OCI-M2 (cell line): Measurements from ENCODE around the gene DENND2D.

Experiments used
- DNase-seq: peaks from one replicate; lab custom pipeline; 2025; ENCODE audit not compliant: unreplicated experiment; lab: John Stamatoyannopoulos, UW

The DENND2D gene, protein sequence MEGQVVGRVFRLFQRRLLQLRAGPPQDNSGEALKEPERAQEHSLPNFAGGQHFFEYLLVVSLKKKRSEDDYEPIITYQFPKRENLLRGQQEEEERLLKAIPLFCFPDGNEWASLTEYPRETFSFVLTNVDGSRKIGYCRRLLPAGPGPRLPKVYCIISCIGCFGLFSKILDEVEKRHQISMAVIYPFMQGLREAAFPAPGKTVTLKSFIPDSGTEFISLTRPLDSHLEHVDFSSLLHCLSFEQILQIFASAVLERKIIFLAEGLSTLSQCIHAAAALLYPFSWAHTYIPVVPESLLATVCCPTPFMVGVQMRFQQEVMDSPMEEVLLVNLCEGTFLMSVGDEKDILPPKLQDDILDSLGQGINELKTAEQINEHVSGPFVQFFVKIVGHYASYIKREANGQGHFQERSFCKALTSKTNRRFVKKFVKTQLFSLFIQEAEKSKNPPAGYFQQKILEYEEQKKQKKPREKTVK

DNA sequence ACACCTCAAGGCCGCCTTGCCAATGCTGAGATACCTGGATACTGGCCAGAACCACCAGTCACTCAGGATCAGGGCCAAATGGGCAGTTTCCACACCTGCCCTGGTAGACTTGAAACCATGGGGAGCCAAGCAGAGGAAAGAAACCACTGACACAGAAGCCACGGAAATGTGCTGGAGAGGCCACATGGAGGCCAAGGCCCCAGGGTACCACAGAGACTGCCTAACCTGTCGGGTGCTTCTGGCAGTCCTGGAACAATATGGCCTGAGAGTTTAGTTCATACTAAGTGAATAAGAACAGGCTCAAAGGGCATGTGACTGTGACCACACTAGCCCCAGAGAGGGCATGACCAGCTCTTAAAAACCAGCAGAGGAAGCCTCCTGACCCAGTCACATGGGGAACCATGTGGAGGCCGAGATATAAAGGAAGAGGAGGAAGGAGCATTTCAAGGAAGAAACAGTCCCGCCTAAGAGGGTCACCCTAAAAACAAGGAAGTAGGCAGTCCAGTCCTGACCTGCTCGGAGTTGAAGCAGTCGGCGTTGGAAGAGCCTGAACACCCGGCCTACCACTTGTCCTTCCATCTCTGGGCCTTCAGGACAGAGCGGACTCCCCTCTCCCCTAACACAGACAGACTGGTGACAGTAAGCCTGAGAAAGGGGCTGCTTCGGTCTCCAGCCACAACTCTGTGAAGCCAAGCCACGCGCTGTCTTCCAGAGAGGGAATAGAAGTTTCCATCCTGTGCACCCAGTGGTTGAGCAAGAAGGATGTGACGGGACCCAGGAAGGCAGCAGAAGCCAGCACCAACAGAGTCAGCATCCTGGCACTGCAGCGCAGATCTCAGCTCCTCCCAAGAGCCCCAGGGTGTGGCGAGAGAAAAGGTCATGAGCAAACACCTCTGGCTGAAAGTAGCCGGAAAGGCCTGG, at the start of gene DENND2D:
TSS of gene DENND2D (minus strand) at position 766 of the 921 bp plus-strand sequence. CDS start at position 579, 187 bp downstream.
- no peak for DNase-seq

DNA sequence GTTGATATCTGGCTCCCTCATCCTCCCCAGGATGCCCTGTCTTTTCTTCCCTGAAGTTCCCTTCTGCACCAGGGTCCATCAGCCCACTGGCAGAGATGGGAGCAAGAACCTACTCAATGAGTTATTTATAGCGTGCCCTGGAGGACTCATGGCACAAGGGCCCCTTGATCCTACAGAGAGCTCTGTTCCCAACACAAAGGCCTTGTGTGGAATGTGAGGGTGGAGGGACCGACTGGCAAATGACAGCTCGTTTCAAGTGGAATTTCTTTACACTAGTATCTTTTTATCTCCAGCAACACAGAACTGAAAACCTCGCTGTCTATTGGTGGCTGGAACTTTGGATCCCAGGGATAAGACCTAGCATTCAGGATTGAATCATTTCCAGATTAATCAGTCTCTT, 49.5 kb upstream of the DENND2D start:
- DNase-seq, result no peak

DNA sequence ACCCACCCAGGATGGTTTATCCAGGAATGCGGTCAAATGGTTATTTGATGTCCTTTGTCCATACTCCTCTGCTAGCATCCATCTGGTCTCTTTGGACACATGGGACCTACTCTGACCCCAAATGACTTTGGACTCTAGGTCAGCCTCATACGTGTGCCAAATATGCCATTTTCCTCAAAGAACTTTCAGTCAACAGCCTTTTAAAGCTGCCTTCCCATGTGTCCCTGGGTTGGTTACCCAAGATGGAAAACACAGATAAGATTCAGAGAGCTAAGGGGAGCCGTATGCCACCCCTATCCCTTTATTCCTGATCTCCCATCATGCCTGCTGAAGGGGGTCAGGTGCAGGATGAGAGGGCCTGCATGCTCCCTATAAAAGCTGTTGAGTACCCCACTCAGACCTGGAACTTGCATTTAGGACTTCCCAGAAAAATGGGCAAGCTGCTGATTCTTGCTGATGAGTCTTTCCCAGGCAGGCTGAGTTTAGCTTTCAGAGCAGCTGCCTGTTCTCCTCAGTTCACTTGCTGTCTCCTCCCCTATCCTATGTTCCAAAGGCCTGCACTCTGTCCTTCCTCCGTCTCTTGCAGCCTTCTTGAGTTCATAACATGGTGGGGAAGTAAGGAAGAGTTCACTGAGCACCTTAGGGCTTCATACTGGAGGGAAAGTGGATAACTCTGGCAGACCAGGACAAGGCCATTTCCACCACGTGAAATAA, 46.8 kb upstream of the DENND2D start:
- no peak for DNase-seq

DNA sequence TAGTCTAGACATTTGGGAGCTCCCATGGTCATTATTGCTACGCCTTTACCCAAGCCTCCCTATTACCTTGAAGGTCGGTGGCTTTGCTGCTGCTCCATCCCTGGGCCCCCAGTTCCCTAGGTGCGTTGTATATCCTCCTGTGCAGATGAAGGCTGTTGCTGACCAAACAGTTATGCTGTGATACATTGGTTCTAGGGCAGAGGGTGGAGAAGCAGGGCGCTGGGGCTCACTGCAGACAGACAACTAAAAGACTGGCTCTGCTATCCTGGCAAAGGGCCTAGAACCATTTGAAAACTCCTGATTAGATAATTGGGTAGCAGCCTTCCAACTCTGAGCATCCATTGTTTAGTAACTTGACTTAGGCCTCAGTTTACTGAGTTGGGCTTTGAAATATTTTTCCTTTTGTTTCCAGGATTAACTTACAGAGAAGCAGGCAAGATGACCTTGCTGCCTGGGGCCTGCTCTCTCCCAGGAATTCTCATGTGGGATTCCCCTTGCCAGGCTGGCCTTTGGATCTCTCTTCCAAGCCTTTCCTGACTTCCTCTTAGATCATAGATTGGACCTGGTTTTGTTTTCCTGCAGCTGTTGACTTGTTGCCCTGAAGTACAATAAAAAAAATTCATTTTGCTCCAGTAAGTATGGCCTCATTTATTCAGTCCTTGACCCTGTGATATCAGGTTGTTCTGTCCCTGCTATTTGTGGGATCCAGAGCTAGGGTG, 42.5 kb upstream of the DENND2D start:
- DNase-seq, result no peak

DNA sequence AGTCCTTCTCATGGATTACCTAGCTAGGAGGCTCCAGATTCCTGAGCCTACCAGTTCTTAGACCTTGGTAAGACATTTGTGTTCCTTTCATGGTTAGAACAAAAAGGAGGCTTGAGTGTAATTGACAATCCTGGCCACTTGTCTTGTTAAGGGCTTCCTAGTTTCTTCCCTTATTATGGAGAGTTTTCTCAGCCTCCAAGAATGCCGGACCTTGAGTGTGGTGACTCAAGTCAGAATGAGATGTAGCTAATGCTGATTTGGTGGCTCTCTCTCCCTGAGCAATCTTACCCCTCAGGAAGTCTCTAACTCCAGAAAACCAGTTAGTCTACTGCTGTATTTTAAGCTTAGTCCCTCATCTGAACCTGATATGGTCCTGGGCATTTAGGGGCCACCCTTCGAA, 41.4 kb upstream of the DENND2D start:
- DNase-seq, result no peak

DNA sequence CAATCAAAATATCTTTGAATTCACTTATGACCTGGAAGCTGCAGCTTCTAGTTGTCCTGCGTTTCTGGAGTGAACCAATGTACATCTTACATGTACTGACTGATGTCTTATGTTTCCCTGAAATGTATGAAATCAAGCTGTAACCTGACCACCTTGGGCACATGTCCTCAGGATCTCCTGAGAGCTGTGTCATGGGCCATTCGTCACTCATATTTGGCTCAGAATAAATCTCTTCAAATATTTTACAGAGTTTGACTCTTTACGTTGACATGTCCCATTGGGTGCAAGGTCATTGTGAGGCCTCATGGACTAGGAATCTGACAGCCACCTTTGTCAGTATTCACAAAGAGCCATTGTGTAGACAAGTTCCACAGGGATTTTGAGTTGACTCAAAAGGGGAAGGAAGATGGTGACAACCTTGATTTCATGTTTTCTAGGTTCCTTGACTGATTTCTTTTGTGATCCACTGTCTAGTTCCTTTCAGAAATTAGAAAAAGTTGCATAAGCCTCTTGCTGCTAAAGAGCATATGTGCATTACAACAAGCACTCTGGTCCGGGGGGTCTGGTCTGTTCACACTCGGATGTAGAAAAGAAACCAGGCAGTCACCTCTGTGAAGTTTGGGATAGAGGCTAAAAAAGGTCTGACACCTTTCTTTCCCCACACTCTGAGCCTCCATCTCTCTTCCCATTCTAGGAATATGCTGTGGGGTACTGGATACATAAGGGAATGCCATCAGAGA, 37.8 kb upstream of the DENND2D start:
- DNase-seq, result no peak

DNA sequence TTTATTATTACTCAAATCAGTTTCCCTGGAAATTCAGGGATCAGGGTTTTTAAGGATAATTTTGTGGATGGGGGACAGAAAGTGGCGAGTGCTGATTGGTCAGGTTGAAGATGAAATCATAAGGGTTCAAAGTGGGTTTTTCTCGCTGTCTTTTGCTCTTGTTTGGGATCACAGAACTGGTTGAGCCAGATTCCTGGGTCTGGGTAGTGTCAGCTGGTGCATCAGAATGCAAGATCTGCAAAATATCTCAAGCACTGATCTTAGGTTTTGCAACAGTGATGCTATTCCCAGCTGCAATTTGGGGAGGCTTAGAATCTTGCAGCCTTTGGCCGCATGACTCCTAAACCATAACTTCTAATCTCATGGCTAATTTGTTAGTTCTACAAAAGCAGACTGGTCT, 36.4 kb upstream of the DENND2D start:
- no peak for DNase-seq

DNA sequence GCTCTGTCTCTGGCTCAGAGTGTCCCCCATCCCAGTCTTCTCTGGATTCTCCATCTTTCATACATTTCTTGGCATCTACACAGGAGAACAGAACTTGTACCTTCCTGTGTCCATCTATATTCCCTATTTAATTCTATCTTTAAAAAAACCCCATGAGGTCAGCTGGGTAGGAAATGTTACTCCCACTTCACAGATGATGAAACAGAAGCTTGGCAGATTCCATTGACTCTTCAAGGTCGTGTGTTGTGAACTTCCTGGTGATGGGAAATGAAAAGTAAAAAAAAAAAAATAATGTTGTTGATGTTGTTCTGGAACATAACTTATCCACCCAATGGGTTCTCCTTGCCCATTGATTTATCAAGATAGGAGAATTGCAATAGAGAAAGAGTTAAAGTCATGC, 35.9 kb upstream of the DENND2D start:
- no peak for DNase-seq

DNA sequence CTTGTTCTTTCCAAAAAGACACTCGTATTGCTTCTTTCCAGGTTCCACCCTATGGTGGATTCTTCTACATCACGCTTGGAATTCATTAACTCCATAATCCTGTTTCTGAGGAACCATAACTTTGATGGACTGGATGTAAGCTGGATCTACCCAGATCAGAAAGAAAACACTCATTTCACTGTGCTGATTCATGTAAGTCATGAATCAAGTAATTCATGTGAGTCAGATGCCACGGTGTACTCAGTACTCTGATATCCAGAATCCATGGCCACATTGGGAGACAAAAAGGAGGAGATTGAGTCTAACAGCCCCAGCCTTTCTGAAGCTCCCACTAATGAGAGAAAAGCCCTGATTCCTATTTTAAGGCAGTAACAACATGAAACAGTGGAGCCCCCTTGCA, 34.4 kb upstream of the DENND2D start:
- no peak for DNase-seq

DNA sequence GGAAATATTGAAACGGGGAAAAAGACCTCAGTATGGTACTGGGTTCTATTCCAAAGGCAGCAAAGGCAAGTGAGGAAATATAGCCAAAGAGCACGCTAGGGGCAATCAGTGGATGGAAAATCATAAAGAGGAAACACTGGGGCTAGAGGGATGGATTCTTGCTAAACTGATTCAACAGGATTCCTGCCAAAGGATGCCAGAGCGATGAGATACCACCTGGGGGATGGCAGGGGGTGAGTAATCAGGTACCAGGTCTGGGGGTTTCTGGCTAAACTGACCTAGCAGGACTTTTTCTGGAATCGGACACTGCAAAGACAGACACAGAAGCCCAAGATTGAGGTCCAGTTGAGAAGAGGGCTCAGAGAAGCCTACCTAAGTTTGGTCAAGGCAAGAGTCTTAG, 33.8 kb upstream of the DENND2D start:
- no peak for DNase-seq

DNA sequence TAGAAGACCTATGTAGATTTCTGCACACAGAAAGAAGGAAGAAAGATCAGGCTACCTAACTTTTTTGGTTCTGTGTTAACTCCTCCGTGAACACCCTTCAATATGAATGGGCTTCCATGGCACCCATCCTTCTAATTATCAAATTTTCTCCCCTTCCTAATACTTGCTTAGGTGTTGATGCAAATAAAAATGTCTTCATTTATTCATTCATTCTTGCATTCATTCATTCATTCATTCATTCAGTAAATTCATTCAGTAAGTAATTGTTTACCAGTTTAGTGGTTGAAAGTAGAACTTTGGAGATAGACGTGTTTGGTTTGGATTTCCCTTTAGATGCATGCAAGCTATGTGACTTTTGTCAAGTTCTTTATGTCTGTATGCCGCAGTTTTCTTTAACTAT, 31.7 kb upstream of the DENND2D start:
- DNase-seq, result no peak

DNA sequence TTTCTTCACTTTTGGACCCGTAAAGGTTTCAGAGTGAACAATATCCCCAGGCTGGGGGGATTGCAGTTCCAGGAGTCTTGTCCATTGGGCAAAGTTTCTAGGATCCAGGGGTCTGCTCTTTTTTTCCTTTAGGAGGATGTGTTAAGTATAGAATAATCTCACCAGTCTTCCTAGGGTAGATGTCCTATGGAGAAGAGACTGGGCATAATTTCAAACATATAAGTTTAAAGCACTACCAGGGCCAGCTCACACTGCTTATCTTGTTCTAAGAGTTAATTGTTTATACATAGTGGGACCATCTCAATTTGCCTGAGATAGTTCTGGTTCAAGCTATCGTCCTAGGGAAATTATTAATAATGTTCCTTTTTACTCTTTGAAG, 28.3 kb upstream of the DENND2D start:
- no peak for DNase-seq

DNA sequence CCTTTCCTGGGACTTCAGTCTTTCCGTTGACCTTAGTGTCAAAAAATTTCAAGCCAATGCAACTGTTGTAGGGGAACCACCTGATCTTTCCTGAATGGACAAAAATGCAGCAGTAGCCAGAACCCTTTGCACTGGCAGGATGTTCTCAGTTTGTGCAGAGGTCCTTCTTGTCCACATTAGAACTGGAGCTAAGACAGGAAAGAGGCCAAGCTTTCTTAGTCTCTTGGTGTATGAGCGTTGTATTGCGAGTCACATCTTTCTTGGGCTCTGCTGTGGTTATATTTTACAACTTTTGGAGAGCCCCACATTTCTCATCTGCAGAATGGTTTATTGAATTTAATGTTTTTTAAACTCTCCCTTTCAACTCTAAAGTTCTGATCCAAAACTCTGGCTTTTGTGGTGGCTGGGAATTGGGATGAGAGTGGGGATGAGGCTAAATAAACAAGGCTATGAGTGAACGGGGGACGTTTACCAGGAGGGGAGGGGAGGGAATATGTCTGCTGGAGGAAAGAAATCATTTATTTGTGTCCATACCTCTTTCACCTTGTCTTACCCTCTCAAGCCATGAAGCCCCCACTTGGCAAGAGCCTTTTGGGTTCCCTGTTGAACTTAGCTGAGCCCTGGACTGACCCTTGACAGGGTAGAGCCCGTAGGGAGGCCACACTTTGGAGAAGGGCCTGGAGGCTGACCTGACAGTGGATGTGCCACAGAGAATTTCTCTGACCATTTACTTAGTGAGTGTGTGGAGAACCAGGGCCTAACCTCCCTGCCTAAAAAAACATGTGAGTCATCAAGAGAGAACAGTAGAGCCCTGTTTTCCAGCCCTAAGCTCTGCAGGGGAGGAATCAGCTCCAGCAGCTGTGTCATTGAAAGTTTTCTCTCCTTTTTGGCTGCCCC, 27.7 kb upstream of the DENND2D start:
- no peak for DNase-seq

DNA sequence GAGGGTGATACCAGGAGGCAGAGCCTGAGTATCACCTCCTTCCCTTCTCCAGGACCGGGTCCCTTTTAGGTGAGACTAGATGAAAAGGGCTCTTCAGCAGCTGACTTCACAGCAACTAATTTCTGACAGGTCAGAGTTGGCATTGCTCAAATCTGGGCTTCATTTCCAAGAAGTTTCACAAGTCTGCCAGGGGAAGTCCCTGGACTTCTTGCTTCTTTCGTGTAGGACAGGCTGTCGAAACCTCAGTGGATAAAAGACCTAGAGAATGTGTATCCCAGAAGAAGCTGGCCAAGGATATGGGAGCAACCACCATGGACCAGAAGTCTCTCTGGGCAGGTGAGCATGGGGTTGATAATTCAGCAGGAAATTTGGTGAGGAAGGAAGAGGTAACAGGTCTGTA, 27.0 kb upstream of the DENND2D start, which contains the start of gene CHI3L2:
TSS of gene CHI3L2 (plus strand) at position 280 of the 400 bp plus-strand sequence. CDS start at position 297, 17 bp downstream.
- no peak for DNase-seq

DNA sequence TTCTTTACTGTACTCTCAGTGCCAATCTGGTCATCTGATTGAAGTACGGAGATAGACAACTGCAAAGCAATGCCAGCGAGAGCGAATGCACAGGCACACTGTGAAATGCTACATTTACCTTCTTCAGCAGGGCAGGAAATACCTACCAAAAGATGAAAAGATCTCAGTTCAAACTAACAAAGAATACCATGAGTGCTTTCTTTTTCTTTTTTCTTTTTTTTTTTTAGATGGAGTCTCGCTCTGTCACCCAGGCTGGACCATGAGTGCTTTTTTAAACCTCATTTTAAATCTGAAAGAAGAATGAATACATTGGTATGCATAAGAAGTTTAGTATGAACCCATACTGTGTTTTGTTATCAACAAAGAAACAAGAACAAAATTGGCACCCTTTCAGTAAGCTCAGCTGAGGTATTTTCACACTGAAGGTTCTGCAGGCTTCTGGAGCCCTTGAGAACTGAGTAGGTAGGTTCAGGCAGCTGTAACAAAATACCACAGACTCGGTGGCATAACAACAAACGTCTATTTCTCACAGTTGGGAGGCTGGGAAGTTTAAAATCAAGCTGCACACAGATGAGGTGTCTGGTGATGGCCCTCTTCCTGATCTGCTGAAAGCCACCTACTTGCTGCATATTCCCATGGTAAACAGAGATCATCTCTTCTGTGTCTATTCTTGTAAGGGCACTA, 25.4 kb upstream of the DENND2D start:
- no peak for DNase-seq

DNA sequence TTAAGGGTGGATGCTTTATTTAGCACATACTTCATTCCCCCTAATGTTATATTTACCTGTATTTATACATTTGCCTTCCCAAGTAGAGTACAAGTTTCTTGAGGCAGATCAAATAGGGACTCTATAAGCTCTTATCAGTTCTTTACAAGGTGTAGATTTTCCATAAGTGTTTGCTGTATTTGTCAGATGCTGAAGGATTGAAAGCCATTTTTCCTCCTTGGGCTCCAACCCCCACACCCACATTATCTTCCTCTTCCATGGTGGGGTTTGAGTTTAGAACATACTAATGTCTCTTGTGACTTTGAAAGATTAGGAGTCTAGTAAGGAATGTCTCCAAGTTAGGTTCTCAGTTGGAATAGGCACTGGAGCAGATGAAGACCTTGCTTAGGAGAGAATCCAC, 24.6 kb upstream of the DENND2D start:
- no peak for DNase-seq

DNA sequence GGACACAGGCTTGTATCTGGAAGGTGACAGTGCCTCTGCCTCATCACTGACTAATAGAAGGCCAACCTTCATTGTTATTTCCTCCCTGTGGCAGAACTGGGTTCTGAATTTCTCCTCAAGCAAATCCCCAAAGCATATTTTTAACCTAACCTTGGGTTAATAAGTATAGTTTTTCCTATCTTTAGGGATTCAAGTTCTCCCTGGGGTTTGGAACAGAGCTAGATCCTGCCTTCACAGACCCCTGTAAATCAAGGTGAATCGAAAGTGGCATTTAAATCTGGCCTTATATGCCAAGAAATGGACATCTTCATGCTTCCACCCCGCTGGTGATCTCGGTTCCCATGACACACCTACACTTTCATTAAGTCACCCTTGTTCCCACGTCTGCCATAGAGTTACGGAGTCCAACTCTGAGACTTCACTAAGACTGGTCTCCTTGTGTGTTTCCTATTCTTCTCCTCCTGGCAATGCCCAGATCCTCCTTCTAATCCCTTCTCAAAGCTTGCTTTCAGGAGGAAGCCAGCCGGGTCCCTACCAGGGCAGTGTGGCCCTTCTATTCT, 22.8 kb upstream of the DENND2D start:
- DNase-seq, result no peak
